GM12878 (cell line): ENCODE results near the gene PRSS56. TPM values are rescaled to one million over a fixed set of nuclear protein-coding genes. Genes with fewer than 3 reads are reported as not detected.

ENCODE experiments used
- ATAC-seq: fragments of 200-7000 bp; cut with Tn5 transposase; 3 replicates; pipeline ENCODE4 v1.9.1; 2020; ENCODE audit warnings: mild to moderate bottlenecking, moderate library complexity
- BruUV-seq: library from RNA; stranded (reverse); fragments of 400-500 nt; replicated peaks from 2 replicates; lab custom pipeline; 2021; lab: Mats Ljungman, UMichigan
- CTCF ChIA-PET: fragments of 300-600 bp; sonication (Branson Sonifier 250); formaldehyde crosslinking; extraction: SDS; loops from one replicate; lab custom pipeline; 2021; ENCODE audit warnings: inconsistent platforms; lab: Yijun Ruan, JAX
- POLR2A ChIA-PET: fragments of 350-600 bp; formaldehyde crosslinking; extraction: SDS; loops from one replicate; lab custom pipeline; 2021; ENCODE audit warnings: inconsistent platforms; lab: Charles Lee
- RAD21 ChIA-PET: fragments of 300-600 bp; sonication (Branson Sonifier 250); formaldehyde crosslinking; loops from one replicate; lab custom pipeline; 2023; ENCODE audit warnings: antibody characterized with exemption; ENCODE audit not compliant: unreplicated experiment; lab: Charles Lee
- SMC1A ChIA-PET: fragments of 300-600 bp; sonication (Branson Sonifier 250); formaldehyde crosslinking; loops from one replicate; lab custom pipeline; 2023; ENCODE audit not compliant: unreplicated experiment, uncharacterized antibody; lab: Charles Lee
- DNase-seq: peaks from one replicate; pipeline ENCODE4 v3.0.0-alpha.2; 2011; ENCODE audit warnings: low read depth, low spot score
- FAIRE-seq: peaks from 3 replicates; lab custom pipeline; 2011; peaks lifted over from hg19 to GRCh38; lab: Jason Lieb, UNC
- H2AFZ ChIP-seq: 2 replicates; pipeline ENCODE4 v1.6.0; 2011; ENCODE audit warnings: low read depth, low read length, control low read depth; ENCODE audit not compliant: control insufficient read depth
- H3K27ac ChIP-seq: 2 replicates; pipeline ENCODE4 v1.5.1; 2011; ENCODE audit warnings: control low read depth; ENCODE audit not compliant: control insufficient read depth, insufficient read depth
- H3K27me3 ChIP-seq, 2 experiments: replicated peaks in 1 of 2; 2 replicates each; pipeline versions ENCODE4 v1.6.0 to v1.6.1; 2011; ENCODE audit warnings: low read length in 1 of 2; ENCODE audit not compliant: control insufficient read depth in 2 of 2, insufficient read depth in 2 of 2
- H3K36me3 ChIP-seq, 2 experiments: 2 replicates each; pipeline ENCODE4 v1.5.1; 2011; ENCODE audit warnings: low read length in 1 of 2; ENCODE audit not compliant: control insufficient read depth in 2 of 2, insufficient read depth in 2 of 2
- H3K4me1 ChIP-seq: 2 replicates; pipeline ENCODE4 v1.6.1; 2011; ENCODE audit warnings: mild to moderate bottlenecking, low read length, moderate library complexity, mixed read lengths; ENCODE audit not compliant: control insufficient read depth, insufficient read depth
- H3K4me2 ChIP-seq: 2 replicates; pipeline ENCODE4 v1.6.0; 2011; ENCODE audit warnings: control low read depth; ENCODE audit not compliant: control insufficient read depth, insufficient read depth
- H3K4me3 ChIP-seq: fragments of 200-600 bp; sonication (generic); 2 replicates; pipeline ENCODE4 v1.5.1; 2016
- H3K79me2 ChIP-seq: 2 replicates; pipeline ENCODE4 v1.6.0; 2011; ENCODE audit warnings: low read length; ENCODE audit not compliant: control insufficient read depth, insufficient read depth
- H3K9ac ChIP-seq: 2 replicates; pipeline ENCODE4 v1.8.0; 2011; ENCODE audit warnings: low read length, control low read depth, mixed read lengths; ENCODE audit not compliant: control insufficient read depth, insufficient read depth
- H3K9me3 ChIP-seq: replicated peaks from 3 replicates; pipeline ENCODE4 v1.5.1; 2011; ENCODE audit warnings: mild to moderate bottlenecking, low read length; ENCODE audit not compliant: control insufficient read depth, insufficient read depth
- H4K20me1 ChIP-seq: 2 replicates; pipeline ENCODE4 v1.6.0; 2011; ENCODE audit not compliant: control insufficient read depth, insufficient read depth
- EZH2 ChIP-seq: IDR thresholded peaks from 2 replicates; pipeline ENCODE4 v1.6.1; 2012; ENCODE audit warnings: low read depth, mild to moderate bottlenecking, control low read depth, inconsistent platforms, low read length, borderline replicate concordance; ENCODE audit not compliant: control insufficient read depth
- NFYA ChIP-seq: IDR thresholded peaks from 2 replicates; pipeline ENCODE4 v1.6.1; 2011; ENCODE audit warnings: low read depth, mild to moderate bottlenecking, low read length, improper control_type of control experiment, borderline replicate concordance
- TBL1XR1 ChIP-seq: IDR thresholded peaks from 2 replicates; pipeline ENCODE4 v1.6.1; 2012; ENCODE audit warnings: low read depth, low read length, improper control_type of control experiment
- YBX1 ChIP-seq: fragments of 450-650 bp; IDR thresholded peaks from 2 replicates; pipeline ENCODE4 v1.6.1; 2016; ENCODE audit warnings: antibody characterized with exemption
- ZNF622 ChIP-seq: fragments of 450-650 bp; IDR thresholded peaks from 2 replicates; pipeline ENCODE4 v1.6.1; 2017; ENCODE audit warnings: mild to moderate bottlenecking, inconsistent platforms
- WGBS: methylation state at CpG from one replicate; pipeline ENCODE4 v1.1.6; 2016; ENCODE audit warnings: low lambda C conversion rate; ENCODE audit not compliant: insufficient replicate concordance, insufficient coverage; ENCODE audit errors: missing lambda C conversion rate; 5-methylcytosine and 5-hydroxymethylcytosine counted together
- in situ Hi-C: fragments of 300-500 bp; cut with MboI; formaldehyde crosslinking; loops from 9 replicates; pipeline ENCODE4 v1.14.3; 2018; ENCODE audit warnings: mixed read lengths
- intact Hi-C: fragments of 100-400 bp; cut with micrococcal nuclease; formaldehyde crosslinking; loops from one replicate; pipeline ENCODE4 v1.14.2; 2022; ENCODE audit not compliant: unreplicated experiment
- polyA plus RNA-seq, 11 experiments: library from polyadenylated mRNA; depleted of rRNA in 4 of 11; unstranded in 6 of 11; stranded (reverse) in 5 of 11; fragments of >200 nt; fragmentation: Nextera tagmentation in 4 of 11; fragmentation: Illumina TruSeq in 1 of 11; extraction: Ambion mirVana in 4 of 11; extraction: Trizol in 1 of 11; gene quantifications; 1 replicate in 1 of 11; 2 replicates in 10 of 11; pipeline versions ENCODE4 v1.2.1 to v1.2.3, GENCODE V29; 2011 to 2016; ENCODE audit warnings: inconsistent platforms in 2 of 11, missing spikeins in 2 of 11, low read depth in 1 of 11
- total RNA-seq, 4 experiments: library from RNA; depleted of rRNA in 3 of 4; stranded (reverse); fragments of >200 nt in 3 of 4; fragmentation: Illumina TruSeq in 1 of 4; extraction: Trizol in 1 of 4; gene quantifications; 2 replicates each; pipeline versions ENCODE4 v1.2.1 to v1.2.3, GENCODE V29; 2013 to 2021

PRSS56 gene
- total and polyA plus RNA-seq, 10 of the 15 experiments (the other 5 are each of a cell fraction or from before 2014, with no cell fraction given) = not detected

- Histone ChIP-seq H3K9ac (no peak overlapping the region), H4K20me1 (no peaks in the 10 kb centered on the region), H3K4me3 (no peak overlapping the region), H3K9me3 (no peaks in the 10 kb centered on the region), H3K27me3 (peaks cover 0 to 1% of the 10 kb centered on the region in 2 experiments; a peak in 2 of 4 replicates), H3K4me1 (no peaks in the 10 kb centered on the region), H3K27ac (no peak overlapping the region), H3K4me2 (no peak overlapping the region), H2AFZ (no peak overlapping the region)
- BruUV-seq = no TSS peak
- CTCF ChIA-PET = no interaction called here
- SMC1A ChIA-PET = no interaction called here
- in situ Hi-C loops = no loop called here
- ATAC-seq = no peak; the same call in 2 of the 3 replicates
- no peak for FAIRE-seq
- POLR2A ChIA-PET = no interaction called here
- no peak for DNase-seq
- RAD21 ChIA-PET = no interaction called here
- no peak for TF ChIP-seq YBX1
- TF ChIP-seq NFYA = no peak
- TF ChIP-seq ZNF622 = no peak
- no peak for TF ChIP-seq TBL1XR1
- no peak for TF ChIP-seq EZH2
- TF ChIP-seq, all 136 proteins: peak for 0
- Histone ChIP-seq H3K36me3 (no peaks in the 10 kb centered on the region), H3K79me2 (no peaks in the 10 kb centered on the region)
- intact Hi-C loops = no loop called here
- 18% methylated on average over 21 of the region's 21 CpGs for WGBS
Measured at GRCh38 chr2:232479341-232480200, 40.6 kb upstream of the PRSS56 start.
